ACHN (cell line): Measurements from ENCODE around the gene LCE4A.

ENCODE experiments used
- DNase-seq: peaks from one replicate; pipeline ENCODE4 v3.0.0-alpha.2; 2015
- in situ Hi-C: cut with HindIII; loops from 2 replicates; pipeline ENCODE4 v1.10.0; 2017; ENCODE audit warnings: low sequenced_read_pairs, low pct_ligation_motif_present, low pct_unique_long_range_greater_than_20kb

The LCE4A gene

DNA sequence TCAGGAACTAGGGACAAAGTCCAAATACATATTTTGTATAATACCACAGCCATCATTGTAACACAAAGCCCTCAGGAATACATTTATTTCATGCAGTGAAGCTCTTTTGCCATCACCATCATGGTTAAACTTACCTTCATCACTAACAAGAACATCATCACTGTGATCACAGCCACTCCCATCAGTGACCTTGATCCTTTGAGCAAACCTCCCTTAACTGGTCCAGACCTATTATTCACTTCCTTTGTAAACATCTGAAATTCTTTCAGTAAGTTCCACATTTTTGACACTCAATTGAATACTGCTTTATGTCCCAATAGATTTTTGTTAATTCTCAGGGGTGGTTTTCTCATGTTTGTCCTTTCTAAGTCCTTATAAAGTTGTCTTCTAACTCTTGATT lies 33.7 kb downstream of the LCE4A start:
- in situ Hi-C loops: no loop called here
- DNase-seq: no peak

DNA sequence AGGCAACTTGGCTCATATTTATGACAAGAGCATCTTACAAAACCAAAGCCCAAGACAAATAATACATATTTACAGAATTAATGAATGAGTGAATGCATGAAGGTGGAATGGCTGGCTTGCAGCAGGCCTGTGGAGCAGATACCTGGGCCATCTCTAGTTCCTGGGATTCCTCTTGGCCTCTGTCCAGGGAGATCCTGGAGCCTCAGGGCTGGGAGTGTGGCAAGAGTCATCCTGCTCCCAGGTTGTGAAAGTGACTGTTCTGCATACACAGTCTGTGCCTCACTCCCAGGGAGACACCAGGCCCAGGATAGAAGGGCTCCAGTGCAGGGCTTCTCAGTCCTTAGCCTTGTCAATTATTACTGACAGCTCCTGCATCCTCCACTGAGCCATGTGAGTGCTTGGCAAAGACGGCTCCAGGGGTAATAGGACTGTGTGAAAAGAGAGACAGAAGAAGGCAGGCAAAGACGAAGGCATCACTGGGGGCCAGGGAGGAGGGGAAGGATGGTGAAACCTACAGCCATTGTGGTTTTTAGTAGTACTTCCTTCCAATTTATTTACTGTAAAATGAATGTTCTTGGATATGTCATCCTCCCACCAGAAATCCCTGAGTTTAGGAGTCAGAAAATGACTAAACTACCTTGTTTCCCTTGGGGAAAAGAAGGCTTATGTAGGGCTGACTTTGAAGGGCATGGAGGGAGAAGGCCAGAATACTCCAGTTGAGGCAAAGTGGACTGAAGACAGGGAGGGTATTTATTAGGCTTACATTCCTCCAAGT lies 35.6 kb downstream of the LCE4A start:
- in situ Hi-C loops: no loop called here
- DNase-seq: no peak

DNA sequence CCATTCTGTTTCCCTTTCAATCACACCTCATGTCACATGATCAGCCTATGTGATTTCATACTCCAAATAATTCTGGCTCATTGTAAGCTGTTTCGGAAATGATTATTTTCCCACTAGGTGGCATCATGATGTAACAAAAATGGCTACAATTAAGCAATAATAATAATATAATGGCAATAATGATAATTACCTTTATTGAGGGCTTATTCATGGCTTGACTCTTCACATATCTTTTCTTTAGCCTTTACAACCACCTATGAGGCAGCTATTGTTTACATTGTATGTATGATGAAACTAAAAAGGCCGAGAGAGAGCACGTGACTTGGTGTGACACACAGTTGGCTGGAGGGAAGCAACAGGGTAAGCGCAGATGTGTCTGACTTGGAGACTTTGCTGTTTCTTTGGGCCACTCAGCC lies 37.3 kb downstream of the LCE4A start:
- DNase-seq: peak; percentile 22
- in situ Hi-C loops: no loop called here

DNA sequence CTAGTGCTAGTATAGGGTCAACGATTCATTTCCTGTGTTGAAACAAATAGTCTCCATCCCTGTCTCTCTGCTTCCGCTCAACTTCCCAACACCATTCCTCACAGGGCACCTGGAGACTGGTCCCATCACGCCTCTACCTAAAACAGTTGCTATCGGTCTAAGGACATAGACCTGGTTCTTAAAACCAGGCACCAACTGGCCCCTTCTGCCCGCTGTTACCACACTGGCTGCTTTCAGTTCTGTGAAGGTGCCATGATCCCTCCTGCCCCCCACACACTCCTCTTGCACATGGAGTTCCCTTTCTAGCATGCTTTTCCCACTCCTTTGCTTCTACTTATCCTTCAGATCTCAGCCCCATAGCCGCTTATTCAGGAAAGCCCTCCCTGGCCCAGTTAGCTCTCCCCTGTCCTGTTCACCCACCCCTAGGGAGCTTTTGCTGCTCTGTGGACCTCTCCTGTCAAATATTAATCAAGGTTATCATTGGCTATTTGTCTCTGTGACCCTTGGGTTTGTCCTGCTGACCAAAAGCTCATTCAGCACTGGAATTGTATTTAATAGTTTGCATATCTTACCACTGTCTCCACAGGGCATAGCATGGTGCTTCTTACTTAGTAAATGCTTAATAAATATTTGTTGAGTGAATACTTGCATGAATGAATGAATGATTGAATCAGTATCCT lies 37.9 kb downstream of the LCE4A start:
- in situ Hi-C loops: no loop called here
- no peak for DNase-seq

DNA sequence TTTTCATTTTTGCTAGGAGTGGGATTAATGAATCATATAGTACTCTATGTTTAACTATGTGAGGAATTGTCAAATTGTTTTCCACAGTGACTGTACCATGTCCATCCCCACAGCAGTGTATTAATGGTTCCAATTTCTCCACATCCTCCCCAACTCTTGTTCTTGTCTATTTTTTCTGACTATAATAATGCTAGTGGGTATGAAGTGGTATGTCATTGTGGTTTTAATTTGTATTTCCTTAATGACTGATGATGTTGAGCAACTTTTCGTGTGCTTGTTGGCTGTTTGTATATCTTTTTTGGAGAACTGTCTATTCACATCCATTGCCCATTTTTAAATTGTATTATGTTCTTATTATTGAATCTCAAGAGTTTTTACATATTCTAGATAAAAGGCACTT lies 39.9 kb downstream of the LCE4A start:
- DNase-seq: no peak
- in situ Hi-C loops: no loop called here

DNA sequence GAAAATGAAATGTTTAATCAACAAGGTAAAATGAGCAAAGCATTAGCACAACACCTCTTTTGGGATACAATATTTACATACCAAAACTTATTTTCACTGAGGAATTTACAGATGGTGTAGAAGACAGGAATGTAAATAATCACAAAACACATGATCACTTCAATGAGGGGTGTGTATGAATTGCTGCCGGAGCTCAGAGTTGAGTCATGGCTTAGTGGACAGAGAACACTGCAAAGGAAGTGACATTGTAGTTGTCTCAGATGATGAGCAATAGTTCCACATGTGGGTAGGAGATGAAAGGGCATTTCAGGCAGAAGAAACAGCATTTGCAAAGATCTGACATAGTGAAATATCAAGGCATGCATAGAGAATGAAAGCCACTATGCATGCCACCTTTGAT lies 44.3 kb downstream of the LCE4A start:
- in situ Hi-C loops: no loop called here
- DNase-seq: no peak

DNA sequence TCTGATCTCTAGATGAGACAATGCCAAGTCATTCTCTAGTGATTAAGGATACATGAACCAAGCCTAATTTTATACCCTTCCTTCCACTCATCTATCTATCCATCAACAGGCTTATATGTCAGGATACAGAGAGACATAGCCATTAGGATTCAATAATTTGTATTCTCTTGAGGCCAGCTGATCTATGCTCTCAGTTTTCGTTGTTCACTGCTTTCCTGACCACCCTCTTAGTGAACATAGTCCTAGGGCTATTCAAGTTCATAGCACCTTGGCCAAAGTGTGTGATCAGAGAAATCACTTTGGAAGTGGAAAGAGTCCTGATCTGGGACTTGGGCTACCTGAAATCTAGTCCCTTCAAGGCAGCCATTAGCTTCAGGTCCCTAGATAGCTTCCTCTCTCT lies 45.6 kb downstream of the LCE4A start:
- in situ Hi-C loops: no loop called here
- DNase-seq: no peak

DNA sequence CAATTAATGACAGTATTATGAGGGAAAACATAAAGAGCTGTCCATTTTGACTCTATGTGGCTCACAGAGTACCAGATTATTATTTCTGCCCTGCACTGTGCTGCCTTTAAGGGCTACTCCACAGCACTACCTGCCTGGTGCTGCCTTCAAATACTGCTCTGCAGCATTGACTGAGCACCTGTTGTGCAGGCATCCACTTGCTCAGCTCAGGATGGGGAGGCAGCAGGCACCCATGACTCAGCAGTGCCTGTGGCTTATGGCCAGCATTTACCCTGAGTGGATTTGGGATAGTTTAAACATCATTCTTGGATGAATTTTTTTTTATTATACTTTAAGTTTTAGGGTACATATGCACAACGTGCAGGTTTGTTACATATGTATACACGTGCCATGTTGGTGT lies 48.9 kb downstream of the LCE4A start:
- DNase-seq: no peak
- in situ Hi-C loops: no loop called here

DNA sequence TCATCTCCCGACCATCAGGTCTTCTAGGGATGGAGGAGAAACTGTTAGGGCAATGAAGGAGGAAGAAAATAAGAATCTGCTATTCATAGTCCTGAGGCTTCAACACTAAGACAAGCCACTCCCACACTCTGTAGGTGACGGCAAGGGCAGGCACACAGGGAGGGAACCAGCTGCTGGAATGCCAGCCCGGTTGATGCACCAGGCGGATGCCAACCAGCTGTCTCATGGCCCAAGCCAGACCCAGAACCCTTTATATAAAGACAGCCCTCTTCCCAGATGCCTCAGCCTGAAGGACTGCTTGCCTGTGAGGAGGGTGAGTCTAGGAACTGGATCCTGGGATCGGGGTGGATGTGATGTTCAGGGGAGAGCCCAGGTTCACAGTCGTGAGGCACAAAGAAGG lies 49.8 kb downstream of the LCE4A start, which contains the start of gene KPRP:
Gene KPRP (plus strand): TSS at position 279 of the 400 bp plus-strand sequence. CDS start 1,564 bp downstream, outside the sequence.
- no peak for DNase-seq
- in situ Hi-C loops: no loop called here

DNA sequence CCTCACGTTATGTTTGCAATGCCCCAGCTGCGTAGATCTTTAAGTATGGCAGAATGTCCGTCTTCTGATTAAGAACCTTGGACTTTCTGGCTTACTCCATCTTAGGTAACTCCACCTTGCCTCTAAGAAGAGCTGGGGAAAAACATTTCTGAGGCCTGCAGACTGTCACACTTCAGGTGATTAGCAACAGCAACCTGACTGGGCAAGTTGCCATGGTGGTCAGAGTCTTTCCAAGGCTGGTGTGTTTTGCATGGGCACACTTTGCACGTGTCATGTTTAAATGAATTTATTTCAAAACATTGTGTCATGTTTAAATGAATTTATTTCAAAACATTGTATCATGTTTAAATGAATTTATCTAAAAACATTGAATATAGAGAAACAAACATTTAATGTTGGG lies 50.7 kb downstream of the LCE4A start:
- no peak for DNase-seq
- in situ Hi-C loops: no loop called here
